Muscle of back (tissue), 10 donors: ENCODE results near the gene CAPN10. TPM values are rescaled to one million over a fixed set of nuclear protein-coding genes. Genes with fewer than 3 reads are reported as not detected.

Source experiments
- polyA plus RNA-seq, 10 donors: library from polyadenylated mRNA; unstranded; fragments of 120-200 nt; gene quantifications; one replicate each; pipeline ENCODE4 v1.2.1, GENCODE V29; 2013; ENCODE audit not compliant: insufficient read length in 10 of 10

Gene CAPN10
- polyA plus RNA-seq, 10 donors, result 11.0 to 22.2 (median 15.0) TPM

Other genes with a start within 250 kb of the CAPN10 start
- gene GPC1, start 151.1 kb upstream of the CAPN10 start, polyA plus RNA-seq, result 100 to 1,000 TPM in 2 of 10 donors, 10 to 100 TPM in 8; 62.2 to 112 (median 88.4) TPM
- gene ANKMY1, start 28.7 kb upstream of the CAPN10 start, polyA plus RNA-seq, result 1 to 10 TPM; 6.1 to 9.6 (median 7.5) TPM
- gene DUSP28, start 26.4 kb upstream of the CAPN10 start, polyA plus RNA-seq, result 10 to 100 TPM in 3 of 10 donors, 1 to 10 TPM in 7; 8.1 to 11.0 (median 9.6) TPM
- gene RNPEPL1, start 18.2 kb upstream of the CAPN10 start, polyA plus RNA-seq, result 10 to 100 TPM; 23.6 to 35.6 (median 26.6) TPM
- gene GPR35, start 38.7 kb downstream of the CAPN10 start, polyA plus RNA-seq, result 1 to 10 TPM in 8 of 10 donors, under 1 TPM in 2; 0.52 to 3.0 (median 1.4) TPM
- 1 to 10 TPM in 4 of 10 donors, under 1 TPM in 6; 0.32 to 1.6 (median 0.74) TPM for gene AQP12B, start 96.2 kb downstream of the CAPN10 start, polyA plus RNA-seq
- gene AQP12A, start 105.1 kb downstream of the CAPN10 start, polyA plus RNA-seq, result under 1 TPM in 4 of 10 donors, not detected in 6; 0.57 to 0.76 (median 0.65) TPM
- 1 to 10 TPM; 2.2 to 6.0 (median 4.6) TPM for gene KIF1A, start 233.5 kb downstream of the CAPN10 start, polyA plus RNA-seq